VCaP (cell line): Measurements from ENCODE around the gene DLX3.

ENCODE experiments used
- H3K27ac ChIP-seq: fragments of 450-650 bp; 2 replicates; pipeline ENCODE4 v1.5.1; 2017
- TF ChIP-seq, protein P1 (sequence below): fragments of 450-650 bp; conservative IDR thresholded peaks from 2 replicates; pipeline ENCODE4 v1.5.1; 2017; ENCODE audit warnings: mild to moderate bottlenecking, moderate library complexity

The DLX3 gene

DNA sequence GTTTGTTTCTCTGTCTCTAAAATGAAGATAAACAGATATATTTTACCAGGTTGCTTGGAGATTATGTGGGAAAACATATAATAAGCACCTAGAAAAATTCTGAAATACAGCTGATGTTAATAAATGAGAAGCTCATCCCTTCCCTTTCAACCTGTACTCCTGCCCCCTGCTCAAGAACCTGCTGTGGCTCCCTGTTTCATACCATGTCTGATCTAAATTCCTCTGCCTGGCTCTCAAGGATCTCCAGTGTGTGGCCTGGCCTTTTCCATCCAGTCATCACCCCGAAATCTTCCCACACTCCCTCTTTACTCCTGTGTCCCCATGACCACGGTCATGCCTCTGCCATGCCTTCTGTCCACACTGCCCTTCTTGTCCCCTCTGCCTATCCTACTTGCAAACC, 45.4 kb downstream of the DLX3 start:
- TF ChIP-seq, protein P1, sequence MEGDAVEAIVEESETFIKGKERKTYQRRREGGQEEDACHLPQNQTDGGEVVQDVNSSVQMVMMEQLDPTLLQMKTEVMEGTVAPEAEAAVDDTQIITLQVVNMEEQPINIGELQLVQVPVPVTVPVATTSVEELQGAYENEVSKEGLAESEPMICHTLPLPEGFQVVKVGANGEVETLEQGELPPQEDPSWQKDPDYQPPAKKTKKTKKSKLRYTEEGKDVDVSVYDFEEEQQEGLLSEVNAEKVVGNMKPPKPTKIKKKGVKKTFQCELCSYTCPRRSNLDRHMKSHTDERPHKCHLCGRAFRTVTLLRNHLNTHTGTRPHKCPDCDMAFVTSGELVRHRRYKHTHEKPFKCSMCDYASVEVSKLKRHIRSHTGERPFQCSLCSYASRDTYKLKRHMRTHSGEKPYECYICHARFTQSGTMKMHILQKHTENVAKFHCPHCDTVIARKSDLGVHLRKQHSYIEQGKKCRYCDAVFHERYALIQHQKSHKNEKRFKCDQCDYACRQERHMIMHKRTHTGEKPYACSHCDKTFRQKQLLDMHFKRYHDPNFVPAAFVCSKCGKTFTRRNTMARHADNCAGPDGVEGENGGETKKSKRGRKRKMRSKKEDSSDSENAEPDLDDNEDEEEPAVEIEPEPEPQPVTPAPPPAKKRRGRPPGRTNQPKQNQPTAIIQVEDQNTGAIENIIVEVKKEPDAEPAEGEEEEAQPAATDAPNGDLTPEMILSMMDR: no peak
- H3K27ac ChIP-seq: no peak overlapping the region

DNA sequence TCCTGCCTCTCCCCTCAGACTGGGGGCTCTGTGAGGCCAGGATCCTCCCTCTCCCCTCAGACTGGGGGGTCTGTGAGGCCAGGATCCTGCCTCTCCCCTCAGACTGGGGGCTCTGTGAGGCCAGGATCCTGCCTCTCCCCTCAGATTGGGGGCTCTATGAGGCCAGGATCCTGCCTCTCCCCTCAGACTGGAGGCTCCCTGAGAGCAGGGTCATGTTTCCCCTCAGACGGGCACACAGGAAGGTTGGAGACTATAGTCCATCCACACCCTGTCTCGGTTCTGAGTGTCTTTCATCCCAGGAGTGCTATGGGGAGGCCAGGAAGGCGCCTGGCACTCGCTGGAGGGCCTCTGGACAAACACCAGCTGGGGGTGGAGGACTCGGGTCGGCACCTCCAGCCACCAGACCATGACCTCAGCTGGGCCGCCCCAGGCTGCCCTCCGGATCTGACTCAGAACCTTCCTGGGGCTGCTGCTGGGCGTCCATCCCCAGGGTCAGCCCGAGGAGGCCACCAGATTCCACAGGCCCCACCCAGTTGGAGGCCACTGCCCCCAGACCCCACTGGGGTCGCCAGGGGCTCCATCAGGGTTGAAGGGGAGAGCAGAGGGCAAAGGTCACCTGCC, 48.0 kb downstream of the DLX3 start:
- no peak overlapping the region for H3K27ac ChIP-seq
- TF ChIP-seq, protein P1: no peak

DNA sequence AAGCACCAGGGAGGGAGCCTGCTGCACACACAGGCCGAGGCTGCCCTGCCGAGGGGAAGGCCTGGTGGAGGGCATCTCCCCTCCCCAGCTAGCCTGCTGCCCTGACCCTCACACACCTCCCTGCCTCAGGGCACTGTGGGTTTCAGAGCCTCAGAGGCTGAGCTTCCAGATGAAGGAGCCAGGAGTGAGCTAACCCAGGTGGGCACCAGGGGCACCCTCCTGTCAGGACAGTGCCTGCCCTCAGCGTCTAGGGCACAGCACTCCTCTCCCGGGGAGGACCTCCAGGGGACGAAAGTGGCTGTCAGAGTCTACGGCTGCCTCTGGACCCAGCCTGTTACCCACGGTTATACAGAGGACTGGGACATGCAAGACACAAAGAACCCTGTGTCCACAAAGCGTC, 48.8 kb downstream of the DLX3 start:
- TF ChIP-seq, protein P1: no peak
- no peak overlapping the region for H3K27ac ChIP-seq

DNA sequence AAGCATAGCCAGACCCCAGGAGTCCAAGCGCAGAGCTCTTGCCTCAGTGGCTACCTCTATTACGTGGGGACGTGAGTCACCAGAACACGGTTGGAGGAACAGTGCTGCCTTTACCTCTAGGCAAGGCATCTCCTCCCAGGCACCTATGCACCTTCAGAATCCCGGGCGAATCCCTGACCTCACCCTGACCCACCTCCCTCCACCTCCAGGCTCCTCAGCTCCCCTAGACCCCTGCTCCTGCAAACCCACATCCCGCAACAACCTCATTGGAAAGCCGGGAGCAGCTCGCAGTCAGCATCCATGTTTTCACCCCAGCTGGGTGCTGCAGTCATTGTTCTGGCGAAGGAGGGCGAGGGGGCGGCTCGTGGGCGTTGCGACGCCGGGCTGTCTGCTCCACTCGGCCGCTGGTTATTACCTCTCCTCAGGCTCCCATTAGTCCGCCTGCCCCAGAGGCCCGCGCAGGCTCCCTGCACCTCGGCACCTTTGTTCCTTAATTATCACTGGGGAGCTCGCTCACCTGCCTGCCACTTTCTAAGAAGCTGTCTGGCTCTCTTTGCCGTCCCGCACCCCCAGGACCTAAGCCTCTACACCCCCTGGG, 50.7 kb downstream of the DLX3 start:
- H3K27ac ChIP-seq: no peak overlapping the region
- TF ChIP-seq, protein P1: no peak

DNA sequence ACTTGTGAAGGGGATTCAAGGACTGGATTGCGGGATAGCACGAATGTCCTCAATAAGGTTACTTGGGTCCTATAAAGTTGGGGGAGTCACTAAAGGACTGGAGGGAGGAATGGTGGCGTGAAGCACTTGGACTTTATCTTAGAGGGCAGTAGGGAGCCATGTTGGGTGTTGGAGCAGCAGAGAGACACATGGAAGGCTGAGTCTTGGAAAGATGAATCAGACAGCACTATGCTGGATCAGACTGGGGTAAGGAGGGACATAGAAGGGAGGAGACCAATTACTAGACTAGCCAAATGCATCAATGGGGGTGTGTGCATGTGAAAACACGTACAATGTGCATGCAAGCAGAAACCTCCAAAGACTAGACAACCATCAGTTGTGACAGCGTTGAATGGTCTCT, 52.1 kb downstream of the DLX3 start:
- H3K27ac ChIP-seq: no peak overlapping the region
- TF ChIP-seq, protein P1: no peak

DNA sequence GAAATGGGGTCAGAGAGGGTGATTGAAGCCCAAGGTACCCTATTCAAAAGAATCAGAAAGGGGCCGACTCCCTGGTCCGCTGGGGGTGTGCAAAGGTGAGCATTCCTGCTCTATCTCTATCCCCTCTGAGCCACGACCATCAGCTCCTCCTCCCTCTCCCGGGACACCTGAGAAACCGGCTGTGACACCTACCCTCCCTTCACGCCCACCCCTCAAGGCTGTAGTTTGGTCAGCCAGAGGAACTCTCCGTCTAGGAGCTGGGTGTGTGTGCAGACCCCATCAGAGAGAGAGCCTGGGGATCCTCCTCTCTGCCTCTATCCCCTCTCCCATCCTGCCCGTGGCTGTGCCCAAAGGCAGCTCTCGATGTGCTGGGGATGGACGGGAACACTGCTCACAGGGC, 53.6 kb downstream of the DLX3 start:
- H3K27ac ChIP-seq: no peak overlapping the region
- TF ChIP-seq, protein P1: no peak
